ENCODE data around the gene TF. TPM values are rescaled to one million over a fixed set of nuclear protein-coding genes. Genes with fewer than 3 reads are reported as not detected.

The TF gene
- total RNA-seq, 1 donor from 2014 or later, result under 0.01 TPM

- no peaks in the 10 kb centered on the region for H3K27me3 ChIP-seq (ENCODE audit: control insufficient read depth, insufficient read depth, low read length)
- TF ChIP-seq, protein P1, sequence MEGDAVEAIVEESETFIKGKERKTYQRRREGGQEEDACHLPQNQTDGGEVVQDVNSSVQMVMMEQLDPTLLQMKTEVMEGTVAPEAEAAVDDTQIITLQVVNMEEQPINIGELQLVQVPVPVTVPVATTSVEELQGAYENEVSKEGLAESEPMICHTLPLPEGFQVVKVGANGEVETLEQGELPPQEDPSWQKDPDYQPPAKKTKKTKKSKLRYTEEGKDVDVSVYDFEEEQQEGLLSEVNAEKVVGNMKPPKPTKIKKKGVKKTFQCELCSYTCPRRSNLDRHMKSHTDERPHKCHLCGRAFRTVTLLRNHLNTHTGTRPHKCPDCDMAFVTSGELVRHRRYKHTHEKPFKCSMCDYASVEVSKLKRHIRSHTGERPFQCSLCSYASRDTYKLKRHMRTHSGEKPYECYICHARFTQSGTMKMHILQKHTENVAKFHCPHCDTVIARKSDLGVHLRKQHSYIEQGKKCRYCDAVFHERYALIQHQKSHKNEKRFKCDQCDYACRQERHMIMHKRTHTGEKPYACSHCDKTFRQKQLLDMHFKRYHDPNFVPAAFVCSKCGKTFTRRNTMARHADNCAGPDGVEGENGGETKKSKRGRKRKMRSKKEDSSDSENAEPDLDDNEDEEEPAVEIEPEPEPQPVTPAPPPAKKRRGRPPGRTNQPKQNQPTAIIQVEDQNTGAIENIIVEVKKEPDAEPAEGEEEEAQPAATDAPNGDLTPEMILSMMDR (IDR thresholded peaks at IDR 0.05; ENCODE audit: insufficient read depth, low read length, poor library complexity, severe bottlenecking), result no peak
- no peak overlapping the region for H3K4me3 ChIP-seq (ENCODE audit: low read depth, low read length)
- H3K36me3 ChIP-seq (ENCODE audit: control insufficient read depth, insufficient read depth, low read length), result no peaks in the 10 kb centered on the region
- DNase-seq (ENCODE audit: low read depth), result no peak
These were observed 16.3 kb downstream of the TF start for GRCh38 chr3:133762539-133762938.

- Histone ChIP-seq H3K4me3 (ENCODE audit: low read depth, low read length) (no peak overlapping the region), H3K27me3 (ENCODE audit: control insufficient read depth, insufficient read depth, low read length) (no peaks in the 10 kb centered on the region)
- no peak for DNase-seq (ENCODE audit: low read depth)
These were observed 17.8 kb downstream of the TF start for GRCh38 chr3:133763797-133764683.

DNA sequence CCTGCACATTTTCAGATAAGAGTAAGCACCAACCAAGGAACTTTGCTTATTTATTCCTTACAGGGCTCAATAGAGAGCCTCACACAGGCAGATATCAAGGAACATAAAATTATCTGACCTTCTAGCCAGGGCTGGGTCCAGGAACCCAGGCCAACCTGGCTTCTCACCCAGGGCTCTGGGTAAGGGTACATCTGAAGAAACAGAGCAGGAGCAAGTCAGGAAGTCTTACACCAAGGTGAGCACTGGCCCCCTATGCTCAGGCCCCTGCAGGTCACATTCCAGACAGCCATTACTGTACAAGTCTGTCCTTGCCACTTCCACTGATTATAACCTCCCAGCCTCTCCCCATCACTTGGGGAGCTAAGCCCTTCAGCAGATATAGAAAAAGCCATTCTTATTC, 19.1 kb downstream of the TF start:
- Histone ChIP-seq H3K27me3 (ENCODE audit: control insufficient read depth, insufficient read depth, low read length) (no peaks in the 10 kb centered on the region), H3K36me3 (ENCODE audit: control insufficient read depth, insufficient read depth, low read length) (no peaks in the 10 kb centered on the region), H3K4me3 (ENCODE audit: low read depth, low read length) (no peak overlapping the region)
- DNase-seq (ENCODE audit: low read depth), result no peak
- TF ChIP-seq, protein P1 (IDR thresholded peaks at IDR 0.05; ENCODE audit: insufficient read depth, low read length, poor library complexity, severe bottlenecking), result no peak

More at GRCh38 chr3:133763797-133764683, 17.8 kb downstream of the TF start:
- no peaks in the 10 kb centered on the region for H3K36me3 ChIP-seq (ENCODE audit: control insufficient read depth, insufficient read depth, low read length)
- TF ChIP-seq, protein P1 (IDR thresholded peaks at IDR 0.05; ENCODE audit: insufficient read depth, low read length, poor library complexity, severe bottlenecking), result no peak

DNA sequence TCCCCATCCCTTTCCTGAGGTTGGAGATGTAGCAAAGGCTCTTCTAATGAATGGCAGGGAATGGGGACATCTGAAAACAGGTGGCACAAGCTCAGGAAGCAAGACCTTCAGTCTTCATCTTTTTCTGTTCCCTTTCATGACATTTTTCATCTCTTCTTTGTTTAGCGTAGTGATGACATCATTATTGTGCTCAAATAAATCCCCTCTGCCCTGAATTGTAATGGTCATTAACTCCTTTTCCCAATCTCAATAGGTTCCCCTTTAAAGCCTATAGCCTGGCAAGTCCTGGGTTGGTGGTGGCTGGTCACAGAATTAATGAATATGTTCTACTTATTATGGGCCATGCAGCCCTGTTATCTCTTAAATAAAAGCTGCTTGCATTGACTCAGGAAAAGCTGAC, 21.4 kb downstream of the TF start:
- Histone ChIP-seq H3K36me3 (ENCODE audit: control insufficient read depth, insufficient read depth, low read length) (no peaks in the 10 kb centered on the region), H3K4me3 (ENCODE audit: low read depth, low read length) (no peak overlapping the region), H3K27me3 (ENCODE audit: control insufficient read depth, insufficient read depth, low read length) (no peaks in the 10 kb centered on the region)
- TF ChIP-seq, protein P1 (IDR thresholded peaks at IDR 0.05; ENCODE audit: insufficient read depth, low read length, poor library complexity, severe bottlenecking), result no peak
- DNase-seq (ENCODE audit: low read depth), result no peak

- TF ChIP-seq, protein P1 (IDR thresholded peaks at IDR 0.05; ENCODE audit: insufficient read depth, low read length, poor library complexity, severe bottlenecking), result no peak
- no peaks in the 10 kb centered on the region for H3K27me3 ChIP-seq (ENCODE audit: control insufficient read depth, insufficient read depth, low read length)
- no peak for DNase-seq (ENCODE audit: low read depth)
These were observed 23.3 kb downstream of the TF start for GRCh38 chr3:133769536-133769935.

More at GRCh38 chr3:133769536-133769935, 23.3 kb downstream of the TF start:
- Histone ChIP-seq H3K36me3 (ENCODE audit: control insufficient read depth, insufficient read depth, low read length) (no peaks in the 10 kb centered on the region), H3K4me3 (ENCODE audit: low read depth, low read length) (no peak overlapping the region)
